ENCODE measurements around the gene SLC25A13. TPM values are rescaled to one million over a fixed set of nuclear protein-coding genes. Genes with fewer than 3 reads are reported as not detected.

The SLC25A13 gene
- polyA plus RNA-seq, 1 of the 3 experiments (the other 2 are of a cell fraction): 16.0 TPM

DNA sequence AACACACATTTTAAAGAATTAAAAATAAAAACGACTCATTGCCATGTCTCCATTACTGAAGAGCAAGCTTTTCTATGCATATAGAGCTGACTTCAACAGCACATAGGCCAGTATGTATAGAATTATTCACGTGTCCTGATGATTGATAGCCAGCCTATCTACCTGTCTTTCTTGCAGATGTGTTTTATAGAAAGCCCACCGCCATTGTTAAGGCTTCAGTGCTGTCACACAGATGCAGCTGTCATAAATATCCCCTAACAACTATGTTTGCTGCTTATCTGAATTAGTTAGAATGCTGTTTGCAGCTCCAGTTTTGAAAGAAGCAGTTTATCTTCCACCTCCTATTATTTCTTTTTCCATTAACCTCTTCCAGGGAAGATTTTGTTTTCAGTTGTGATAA, 235.9 kb downstream of the SLC25A13 start:
- TF ChIP-seq RFX5 (IDR thresholded peaks at IDR 0.05; ENCODE audit: low read length) (no peak), JUND (IDR thresholded peaks at IDR 0.05) (no peak), FOSL2 (IDR thresholded peaks at IDR 0.05; ENCODE audit: borderline replicate concordance, low read depth) (no peak), ZBTB33 (IDR thresholded peaks at IDR 0.05; ENCODE audit: borderline replicate concordance, low read depth) (no peak), MEF2A (IDR thresholded peaks at IDR 0.05; ENCODE audit: borderline replicate concordance, low read depth) (no peak), ELF1 (IDR thresholded peaks at IDR 0.05) (no peak), FOXM1 (IDR thresholded peaks at IDR 0.05; ENCODE audit: low read depth) (no peak), RCOR1 (IDR thresholded peaks at IDR 0.05; ENCODE audit: low read length) (no peak), NRF1 (IDR thresholded peaks at IDR 0.05; ENCODE audit: low read depth, low read length) (no peak), CHD2 (IDR thresholded peaks at IDR 0.05; ENCODE audit: low read length, partially characterized antibody) (no peak), USF2 (IDR thresholded peaks at IDR 0.05; ENCODE audit: borderline replicate concordance, low read depth, low read length) (no peak), REST (IDR thresholded peaks at IDR 0.05; ENCODE audit: low read depth, low read length) (no peak), GABPA (IDR thresholded peaks at IDR 0.05; ENCODE audit: low read depth) (no peak), MAX (IDR thresholded peaks at IDR 0.05; ENCODE audit: low read depth) (no peak)
- TF ChIP-seq, protein P1, sequence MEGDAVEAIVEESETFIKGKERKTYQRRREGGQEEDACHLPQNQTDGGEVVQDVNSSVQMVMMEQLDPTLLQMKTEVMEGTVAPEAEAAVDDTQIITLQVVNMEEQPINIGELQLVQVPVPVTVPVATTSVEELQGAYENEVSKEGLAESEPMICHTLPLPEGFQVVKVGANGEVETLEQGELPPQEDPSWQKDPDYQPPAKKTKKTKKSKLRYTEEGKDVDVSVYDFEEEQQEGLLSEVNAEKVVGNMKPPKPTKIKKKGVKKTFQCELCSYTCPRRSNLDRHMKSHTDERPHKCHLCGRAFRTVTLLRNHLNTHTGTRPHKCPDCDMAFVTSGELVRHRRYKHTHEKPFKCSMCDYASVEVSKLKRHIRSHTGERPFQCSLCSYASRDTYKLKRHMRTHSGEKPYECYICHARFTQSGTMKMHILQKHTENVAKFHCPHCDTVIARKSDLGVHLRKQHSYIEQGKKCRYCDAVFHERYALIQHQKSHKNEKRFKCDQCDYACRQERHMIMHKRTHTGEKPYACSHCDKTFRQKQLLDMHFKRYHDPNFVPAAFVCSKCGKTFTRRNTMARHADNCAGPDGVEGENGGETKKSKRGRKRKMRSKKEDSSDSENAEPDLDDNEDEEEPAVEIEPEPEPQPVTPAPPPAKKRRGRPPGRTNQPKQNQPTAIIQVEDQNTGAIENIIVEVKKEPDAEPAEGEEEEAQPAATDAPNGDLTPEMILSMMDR (IDR thresholded peaks at IDR 0.05): no peak
- Histone ChIP-seq H3K9me3 (no peaks in the 10 kb centered on the region), H3K9ac (no peak overlapping the region), H3K79me2 (ENCODE audit: insufficient read depth) (no peaks in the 10 kb centered on the region), H3K4me1 (ENCODE audit: control insufficient read depth in 1 of 2, insufficient read depth in 2 of 2, low read depth in 1 of 2, low read length in 1 of 2) (peaks cover 2 to 12% of the 10 kb centered on the region in 2 experiments; a peak in 3 of 4 replicates), H2AFZ (ENCODE audit: low read depth) (no peak overlapping the region), H3K4me3 (ENCODE audit: low read depth in 2 of 2, low read length in 1 of 2) (no peak overlapping the region), H4K20me1 (ENCODE audit: insufficient read depth) (no peaks in the 10 kb centered on the region), H3F3A (replicated peaks; ENCODE audit: insufficient read depth) (no peaks in the 10 kb centered on the region), H3K36me3 (replicated peaks in 1 of 2; ENCODE audit: control insufficient read depth in 1 of 2, insufficient read depth in 2 of 2, low read length in 1 of 2) (no peaks in the 10 kb centered on the region), H3K27me3 (ENCODE audit: insufficient read depth) (no peaks in the 10 kb centered on the region), H3K4me2 (no peak overlapping the region), H3K27ac (ENCODE audit: low read depth in 2 of 2, low read length in 1 of 2) (no peak overlapping the region), H3K9me2 (no peaks in the 10 kb centered on the region)
- WGBS (ENCODE audit: low lambda C conversion rate): 55% methylated on average over 3 of the region's 3 CpGs
- ChIA-PET CTCF (interaction anchor here (0.6 to 6.1 kb wide), 6 partner anchors 9 to 942 kb away, joined by 3 to 24 read pairs (median 5); no protein-coding TSS in a partner anchor), POLR2A (no interaction called here)
- no peak for DNase-seq
